K562 (cell line): ENCODE measurements around the gene AFDN. TPM values are rescaled to one million over a fixed set of nuclear protein-coding genes. Genes with fewer than 3 reads are reported as not detected.

ENCODE experiments used
- ATAC-seq: fragments of 200-7000 bp; cut with Tn5 transposase; 3 replicates; pipeline ENCODE4 v1.9.1; 2020; ENCODE audit warnings: moderate library complexity
- BruUV-seq: library from RNA; stranded (reverse); fragments of 400-500 nt; replicated peaks from 2 replicates; lab custom pipeline; 2021; lab: Mats Ljungman, UMichigan
- CTCF ChIA-PET: fragments of 300-600 bp; formaldehyde crosslinking; extraction: SDS; loops from one replicate; lab custom pipeline; 2021; ENCODE audit warnings: low intra/inter-chr PET ratio; lab: Yijun Ruan, JAX
- POLR2A ChIA-PET: fragments of 300-600, 350-650 bp; sonication (Branson Sonifier 250); formaldehyde crosslinking; extraction: SDS; loops from one replicate; lab custom pipeline; 2021; ENCODE audit warnings: antibody characterized with exemption, inconsistent platforms; lab: Yijun Ruan, JAX
- DNase-seq, 4 experiments: peaks; one replicate each; pipeline versions ENCODE4 v3.0.0 to v3.0.0-alpha.2; 2011 to 2018; ENCODE audit warnings: low spot score in 3 of 4, mixed read lengths in 3 of 4; ENCODE audit errors: extremely low read depth in 1 of 4
- FAIRE-seq: peaks from 2 replicates; lab custom pipeline; 2011; peaks lifted over from hg19 to GRCh38; lab: Jason Lieb, UNC
- H2AFZ ChIP-seq: 2 replicates; pipeline ENCODE4 v1.6.0; 2011; ENCODE audit warnings: low read depth, low read length, control low read depth, inconsistent platforms
- H3K27ac ChIP-seq: fragments of 200-600 bp; 3 replicates; pipeline ENCODE4 v1.8.0; 2011; ENCODE audit warnings: low read depth, mild to moderate bottlenecking, control low read depth, inconsistent platforms, low read length, moderate library complexity, mixed read lengths; ENCODE audit errors: extremely low read depth
- H3K27me3 ChIP-seq, 2 experiments: fragments of 300-600 bp in 1 of 2; 2 replicates in 1 of 2; 3 replicates in 1 of 2; pipeline versions ENCODE4 v1.6.0 to v1.8.0; 2011; ENCODE audit warnings: inconsistent platforms in 2 of 2, low read length in 2 of 2, mild to moderate bottlenecking in 1 of 2, mixed read lengths in 1 of 2, moderate library complexity in 1 of 2; ENCODE audit not compliant: control insufficient read depth in 2 of 2, insufficient read depth in 2 of 2
- H3K36me3 ChIP-seq: fragments of 300-600 bp; 3 replicates; pipeline ENCODE4 v1.8.0; 2011; ENCODE audit warnings: mild to moderate bottlenecking, low read length, inconsistent platforms; ENCODE audit not compliant: control insufficient read depth, insufficient read depth
- H3K4me1 ChIP-seq, 2 experiments: fragments of 200-600 bp in 1 of 2; replicated peaks in 1 of 2; 2 replicates in 1 of 2; 3 replicates in 1 of 2; pipeline versions ENCODE4 v1.5.1 to v1.8.0; 2011; ENCODE audit warnings: inconsistent platforms in 2 of 2, low read length in 2 of 2, mild to moderate bottlenecking in 1 of 2, mixed read lengths in 1 of 2, moderate library complexity in 1 of 2; ENCODE audit not compliant: control insufficient read depth in 2 of 2, insufficient read depth in 2 of 2
- H3K4me2 ChIP-seq: 2 replicates; pipeline ENCODE4 v1.6.1; 2011; ENCODE audit warnings: low read length, control low read depth, inconsistent platforms, mixed read lengths; ENCODE audit not compliant: insufficient read depth
- H3K4me3 ChIP-seq: fragments of 200-600 bp; sonication (generic), shearing (Covaris generic); 2 replicates; pipeline ENCODE4 v1.5.1; 2016; ENCODE audit warnings: control low read depth, inconsistent platforms
- H3K79me2 ChIP-seq: fragments of 200-600 bp; 3 replicates; pipeline ENCODE4 v1.8.0; 2011; ENCODE audit warnings: low read length, inconsistent platforms; ENCODE audit not compliant: control insufficient read depth, insufficient read depth
- H3K9ac ChIP-seq, 2 experiments: 2 replicates each; pipeline versions ENCODE4 v1.6.0 to v1.6.1; 2011; ENCODE audit warnings: low read depth in 2 of 2, low read length in 2 of 2, control low read depth in 1 of 2, inconsistent platforms in 1 of 2, mild to moderate bottlenecking in 1 of 2, mixed read lengths in 1 of 2; ENCODE audit not compliant: insufficient read depth in 1 of 2
- H3K9me1 ChIP-seq: one replicate; pipeline ENCODE4 v1.6.0; 2011; ENCODE audit warnings: inconsistent platforms, mild to moderate bottlenecking, low read length, moderate library complexity; ENCODE audit not compliant: control insufficient read depth, insufficient read depth
- H3K9me3 ChIP-seq: replicated peaks from 2 replicates; pipeline ENCODE4 v1.5.1; 2011; ENCODE audit warnings: low read depth, low read length, inconsistent platforms; ENCODE audit not compliant: control insufficient read depth, insufficient read depth
- H4K20me1 ChIP-seq: replicated peaks from 2 replicates; pipeline ENCODE4 v1.6.1; 2011; ENCODE audit warnings: low read length, inconsistent platforms, mixed read lengths; ENCODE audit not compliant: control insufficient read depth, insufficient read depth
- BRCA1 ChIP-seq, 2 experiments: fragments of 450-650 bp in 1 of 2; sonication (generic) in 1 of 2; formaldehyde crosslinking in 1 of 2; IDR thresholded peaks; 2 replicates each; pipeline versions ENCODE4 v1.5.0 to v1.6.1; 2017 to 2020; ENCODE audit warnings: mild to moderate bottlenecking in 1 of 2, missing genetic modification reagents in 1 of 2
- CBFA2T3 ChIP-seq: fragments of 450-650 bp; IDR thresholded peaks from 2 replicates; pipeline ENCODE4 v1.6.1; 2017
- CBX2 ChIP-seq: fragments of 200-600 bp; sonication (generic); IDR thresholded peaks from one replicate; pipeline ENCODE4 v1.6.1; 2012; ENCODE audit warnings: mild to moderate bottlenecking, low read length, inconsistent platforms; ENCODE audit not compliant: insufficient read depth, poor library complexity, severe bottlenecking
- FOXM1 ChIP-seq, 2 experiments: fragments of 450-650 bp in 1 of 2; sonication (generic) in 1 of 2; formaldehyde crosslinking in 1 of 2; IDR thresholded peaks; 2 replicates each; pipeline versions ENCODE4 v1.6.1 to v1.9.0; 2017 to 2022; ENCODE audit warnings: low read depth in 2 of 2, mild to moderate bottlenecking in 2 of 2, missing genetic modification reagents in 1 of 2, moderate library complexity in 1 of 2
- JUN ChIP-seq, 2 experiments: sonication (generic) in 1 of 2; formaldehyde crosslinking in 1 of 2; IDR thresholded peaks; 2 replicates each; pipeline versions ENCODE4 v1.6.1 to v1.8.0; 2012 to 2022; ENCODE audit warnings: borderline replicate concordance in 2 of 2, mild to moderate bottlenecking in 2 of 2, improper control_type of control experiment in 1 of 2, low read depth in 1 of 2, low read length in 1 of 2, missing genetic modification reagents in 1 of 2
- KLF10 ChIP-seq: fragments of 250-450 bp; sonication (Bioruptor Pico); IDR thresholded peaks from 2 replicates; pipeline ENCODE4 v1.6.1; 2021; ENCODE audit warnings: matching md5 sums
- LARP7 ChIP-seq: fragments of 450-650 bp; IDR thresholded peaks from 2 replicates; pipeline ENCODE4 v1.6.1; 2016
- MAFK ChIP-seq: IDR thresholded peaks from 2 replicates; pipeline ENCODE4 v1.6.1; 2011; ENCODE audit warnings: low read length, improper control_type of control experiment
- MCM2 ChIP-seq: fragments of 450-650 bp; IDR thresholded peaks from 2 replicates; pipeline ENCODE4 v1.6.1; 2017; ENCODE audit warnings: low read depth, mild to moderate bottlenecking
- PML ChIP-seq: IDR thresholded peaks from 2 replicates; pipeline ENCODE4 v1.6.1; 2012; ENCODE audit warnings: low read length, inconsistent platforms
- SETDB1 ChIP-seq: IDR thresholded peaks from one replicate; pipeline ENCODE4 v1.6.1; 2012; ENCODE audit warnings: low read length, control low read depth, inconsistent platforms
- SRF ChIP-seq, 2 experiments: fragments of 250-450, 450-650 bp in 1 of 2; sonication (Bioruptor Pico) in 1 of 2; sonication (generic) in 1 of 2; formaldehyde crosslinking; IDR thresholded peaks; 2 replicates each; pipeline versions ENCODE4 v1.5.0 to v1.5.1; 2020 to 2022; ENCODE audit warnings: mild to moderate bottlenecking in 1 of 2, missing genetic modification reagents in 1 of 2
- TEAD4 ChIP-seq, 2 experiments: sonication (generic) in 1 of 2; formaldehyde crosslinking in 1 of 2; IDR thresholded peaks; 2 replicates each; pipeline versions ENCODE4 v1.6.1 to v1.8.0; 2012 to 2022; ENCODE audit warnings: borderline replicate concordance in 1 of 2, inconsistent platforms in 1 of 2, low read length in 1 of 2, mild to moderate bottlenecking in 1 of 2, missing genetic modification reagents in 1 of 2
- U2AF2 ChIP-seq: fragments of 200-400 bp; formaldehyde crosslinking; optimal IDR thresholded peaks from 2 replicates; pipeline ENCODE3; 2017; ENCODE audit warnings: low read depth, mild to moderate bottlenecking, low read length
- ZKSCAN8 ChIP-seq: fragments of 200-800 bp; sonication (Bioruptor generic); IDR thresholded peaks from 2 replicates; pipeline ENCODE4 v1.6.1; 2016; ENCODE audit warnings: missing genetic modification characterization, missing compliant biosample characterization
- ZNF668 ChIP-seq: fragments of 250-450 bp; sonication (Bioruptor Pico); IDR thresholded peaks from 2 replicates; pipeline ENCODE4 v1.8.0; 2022; ENCODE audit warnings: mild to moderate bottlenecking, inconsistent platforms
- WGBS: fragments of 100-300 bp; shearing (Covaris generic); methylation state at CpG from one replicate; pipeline ENCODE4 v1.1.6; 2016; ENCODE audit warnings: low coverage, mixed read lengths; ENCODE audit not compliant: insufficient coverage; ENCODE audit errors: missing lambda C conversion rate; 5-methylcytosine and 5-hydroxymethylcytosine counted together
- in situ Hi-C: fragments of 300-500 bp; cut with MboI; formaldehyde crosslinking; loops from 4 replicates; pipeline ENCODE4 v1.15.0; 2018; ENCODE audit warnings: inconsistent platforms, mixed read lengths
- intact Hi-C: fragments of 100-400 bp; cut with micrococcal nuclease; formaldehyde crosslinking; loops from 2 replicates; pipeline ENCODE4 v1.14.2; 2022
- polyA plus RNA-seq, 8 experiments: library from polyadenylated mRNA; depleted of rRNA in 4 of 8; stranded (reverse) in 5 of 8; unstranded in 3 of 8; fragments of >200 nt; fragmentation: Nextera tagmentation in 2 of 8; fragmentation: Illumina TruSeq in 1 of 8; extraction: Ambion mirVana in 2 of 8; extraction: Trizol in 1 of 8; gene quantifications; 2 replicates each; pipeline versions ENCODE4 v1.2.1 to v1.2.3, GENCODE V29; 2011 to 2014; ENCODE audit warnings: inconsistent platforms in 1 of 8, missing spikeins in 1 of 8
- total RNA-seq, 7 experiments: library from RNA; depleted of rRNA in 6 of 7; stranded (reverse); fragments of >200 nt in 6 of 7; fragmentation: Illumina TruSeq in 2 of 7; extraction: Trizol in 2 of 7; gene quantifications; 2 replicates each; pipeline versions ENCODE4 v1.2.1 to v1.2.3, GENCODE V29; 2011 to 2021; ENCODE audit warnings: low replicate concordance in 1 of 7
- TF ChIP-seq, protein P1 (sequence below): sonication (generic); formaldehyde crosslinking; IDR thresholded peaks from 2 replicates; pipeline ENCODE4 v1.8.1; 2022; ENCODE audit warnings: missing genetic modification reagents

Gene AFDN
- total and polyA plus RNA-seq, 9 of the 15 experiments (the other 6 are each of a cell fraction or from before 2014, with no cell fraction given): 7.2 to 129 (median 105) TPM

DNA sequence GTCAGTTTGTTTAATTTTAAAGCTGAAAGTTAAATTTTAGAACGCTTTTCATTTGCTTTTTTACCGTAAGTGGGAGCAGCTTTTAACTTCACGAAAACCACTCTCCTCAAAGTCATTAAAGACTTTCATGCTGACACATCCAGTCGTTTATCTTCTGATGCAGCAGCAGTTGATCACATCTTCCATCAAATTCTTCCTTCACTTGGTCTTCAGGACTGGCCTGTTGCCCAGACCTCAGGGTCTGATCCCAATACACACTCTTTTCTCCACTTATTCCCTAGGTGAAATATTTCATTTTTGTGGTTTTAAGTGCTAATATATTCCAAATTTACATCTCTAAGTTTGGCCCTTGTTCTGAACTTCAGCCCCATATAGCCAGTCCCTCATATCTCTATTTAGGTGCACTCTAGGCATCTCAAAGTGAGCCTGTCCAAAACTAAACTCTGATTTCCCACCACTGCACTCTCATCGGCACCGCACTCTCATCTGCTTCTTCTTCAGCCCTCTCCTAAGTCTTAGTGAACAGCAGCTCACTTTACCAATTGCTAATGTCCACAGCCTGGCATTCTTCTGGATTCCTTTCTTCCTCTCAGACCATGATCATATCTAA, 20.4 kb downstream of the AFDN start (continued):
- TF ChIP-seq FOXM1 (IDR thresholded peaks at IDR 0.05; ENCODE audit: low read depth): 0 out of 2 replicates have a peak, but pooled peaks have one; percentile 40
- no peak for TF ChIP-seq FOXM1 (CRISPR knock-in tag; IDR thresholded peaks at IDR 0.05; ENCODE audit: low read depth)
- TF ChIP-seq LARP7: no peak
- peak; percentile 81 for TF ChIP-seq TEAD4 (IDR thresholded peaks at IDR 0.05; ENCODE audit: low read length)
- TF ChIP-seq TEAD4 (CRISPR knock-in tag; IDR thresholded peaks at IDR 0.05; ENCODE audit: borderline replicate concordance): no peak
- no peak for TF ChIP-seq ZKSCAN8
- TF ChIP-seq KLF10 (CRISPR knock-in tag): no peak
- peak; percentile 21; the same call in 1 of the 2 replicates for TF ChIP-seq MAFK
- peak; percentile 78 for TF ChIP-seq CBFA2T3
- TF ChIP-seq PML: peak; percentile 43; the same call in 1 of the 2 replicates
- TF ChIP-seq JUN (IDR thresholded peaks at IDR 0.05; ENCODE audit: borderline replicate concordance, low read depth, low read length): peak; percentile 49; the same call in 1 of the 2 replicates
- TF ChIP-seq JUN (CRISPR knock-in tag; IDR thresholded peaks at IDR 0.05; ENCODE audit: borderline replicate concordance): no peak
- TF ChIP-seq MCM2: no peak

DNA sequence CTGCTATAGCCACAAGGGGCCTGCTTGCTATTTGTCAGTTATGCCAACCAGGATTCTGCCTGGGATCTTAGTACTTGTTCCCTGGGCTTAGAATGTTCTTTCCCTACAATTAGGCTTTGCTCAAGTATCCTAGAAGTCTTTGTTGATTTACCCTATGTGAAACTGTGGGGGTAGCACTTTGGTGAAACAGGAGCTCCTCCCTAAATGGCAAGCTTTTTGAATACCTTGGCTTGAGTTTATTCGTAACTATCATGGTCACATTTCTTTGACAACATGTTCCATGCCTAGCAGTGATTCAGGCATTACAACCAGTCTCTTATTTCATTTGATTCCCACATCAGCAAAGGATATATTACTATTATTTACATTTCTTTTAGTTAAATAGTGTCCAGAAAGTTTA, 21.2 kb downstream of the AFDN start:
- WGBS: 60% methylated on average over 1 of the region's 1 CpG
- no peaks in the 10 kb centered on the region for H3K27me3 ChIP-seq
- ATAC-seq (peak; percentile 1; the same call in 1 of the 3 replicates), DNase-seq (no peak), FAIRE-seq (no peak)
- peaks cover 12 to 79% of the 10 kb centered on the region in 2 experiments for H3K4me1 ChIP-seq
- in situ Hi-C loops: no loop called here
- ChIA-PET POLR2A (interaction anchor here (0.5 to 2.4 kb wide), 4 partner anchors 8 to 1102 kb away, joined by 3 to 14 read pairs (median 8); no protein-coding TSS in a partner anchor), CTCF (no interaction called here)
- H2AFZ ChIP-seq: no peak overlapping the region
- H3K4me3 ChIP-seq: no peak overlapping the region
- H3K36me3 ChIP-seq: no peaks in the 10 kb centered on the region
- H3K9me3 ChIP-seq: no peaks in the 10 kb centered on the region
- peaks cover 100% of the 10 kb centered on the region for H3K79me2 ChIP-seq
- no TSS peak for BruUV-seq
- no peaks in the 10 kb centered on the region for H3K9me1 ChIP-seq
- peak overlapping the region; percentile 63; the same call in 1 of the 3 replicates for H3K27ac ChIP-seq
- H4K20me1 ChIP-seq: peaks cover 9% of the 10 kb centered on the region; the same call in 1 of the 2 replicates
- intact Hi-C loops: no loop called here
- 0 out of 4 replicates have a peak overlapping the region, but pooled peaks of 1 of the 2 experiments have one; percentile 3 for H3K9ac ChIP-seq
- no peak overlapping the region for H3K4me2 ChIP-seq
- TF ChIP-seq U2AF2 (no peak), BRCA1 (IDR thresholded peaks at IDR 0.05) (no peak), BRCA1 (CRISPR knock-in tag; IDR thresholded peaks at IDR 0.05) (no peak), SETDB1 (no peak), SRF (CRISPR knock-in tag; IDR thresholded peaks at IDR 0.05) (no peak), CBX2 (no peak), ZNF668 (no peak)
- TF ChIP-seq, protein P1, sequence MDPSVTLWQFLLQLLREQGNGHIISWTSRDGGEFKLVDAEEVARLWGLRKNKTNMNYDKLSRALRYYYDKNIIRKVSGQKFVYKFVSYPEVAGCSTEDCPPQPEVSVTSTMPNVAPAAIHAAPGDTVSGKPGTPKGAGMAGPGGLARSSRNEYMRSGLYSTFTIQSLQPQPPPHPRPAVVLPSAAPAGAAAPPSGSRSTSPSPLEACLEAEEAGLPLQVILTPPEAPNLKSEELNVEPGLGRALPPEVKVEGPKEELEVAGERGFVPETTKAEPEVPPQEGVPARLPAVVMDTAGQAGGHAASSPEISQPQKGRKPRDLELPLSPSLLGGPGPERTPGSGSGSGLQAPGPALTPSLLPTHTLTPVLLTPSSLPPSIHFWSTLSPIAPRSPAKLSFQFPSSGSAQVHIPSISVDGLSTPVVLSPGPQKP (CRISPR knock-in tag): no peak
